NCI-H2171 (cell line): Measurements from ENCODE around the gene SHMT2.

Experiments
- DNase-seq: peaks from one replicate; lab custom pipeline; 2025; lab: John Stamatoyannopoulos, UW

SHMT2 gene

DNA sequence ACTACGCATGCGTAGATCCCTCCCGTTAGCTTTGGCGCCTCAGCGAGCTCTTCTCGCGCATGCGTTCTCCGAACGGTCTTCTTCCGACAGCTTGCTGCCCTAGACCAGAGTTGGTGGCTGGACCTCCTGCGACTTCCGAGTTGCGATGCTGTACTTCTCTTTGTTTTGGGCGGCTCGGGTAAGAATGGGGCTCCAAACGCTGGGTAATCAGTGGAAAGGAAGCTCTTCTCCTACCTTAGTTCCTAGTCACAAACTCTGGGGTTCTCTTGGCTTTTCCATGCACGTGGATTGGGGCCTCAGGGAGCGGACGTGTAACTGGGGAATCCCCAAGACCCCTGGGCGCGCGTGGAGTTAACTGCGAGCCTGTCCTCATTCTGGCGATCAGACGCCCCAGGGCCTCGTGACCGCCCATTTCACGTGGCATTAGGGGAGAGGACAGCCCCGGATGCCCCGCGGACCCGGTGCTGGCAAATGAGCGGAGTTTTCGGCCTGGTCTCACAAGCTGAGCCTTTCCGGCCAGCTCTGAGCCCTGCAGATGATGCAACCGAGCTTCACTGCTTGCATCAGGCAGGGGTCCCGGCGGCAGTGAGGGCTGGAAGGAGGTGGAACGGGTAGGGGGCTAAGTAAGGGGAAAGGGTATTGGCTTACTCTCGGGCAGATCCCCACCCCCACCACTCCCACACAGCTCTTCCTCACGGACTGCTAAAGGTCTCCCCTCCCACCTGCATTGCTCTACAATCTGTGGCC is at the start of gene SHMT2:
Gene SHMT2 (plus strand): TSS at position 78 of the 747 bp plus-strand sequence. CDS start 68 bp downstream, at position 146.
- peak; percentile 82 for DNase-seq

DNA sequence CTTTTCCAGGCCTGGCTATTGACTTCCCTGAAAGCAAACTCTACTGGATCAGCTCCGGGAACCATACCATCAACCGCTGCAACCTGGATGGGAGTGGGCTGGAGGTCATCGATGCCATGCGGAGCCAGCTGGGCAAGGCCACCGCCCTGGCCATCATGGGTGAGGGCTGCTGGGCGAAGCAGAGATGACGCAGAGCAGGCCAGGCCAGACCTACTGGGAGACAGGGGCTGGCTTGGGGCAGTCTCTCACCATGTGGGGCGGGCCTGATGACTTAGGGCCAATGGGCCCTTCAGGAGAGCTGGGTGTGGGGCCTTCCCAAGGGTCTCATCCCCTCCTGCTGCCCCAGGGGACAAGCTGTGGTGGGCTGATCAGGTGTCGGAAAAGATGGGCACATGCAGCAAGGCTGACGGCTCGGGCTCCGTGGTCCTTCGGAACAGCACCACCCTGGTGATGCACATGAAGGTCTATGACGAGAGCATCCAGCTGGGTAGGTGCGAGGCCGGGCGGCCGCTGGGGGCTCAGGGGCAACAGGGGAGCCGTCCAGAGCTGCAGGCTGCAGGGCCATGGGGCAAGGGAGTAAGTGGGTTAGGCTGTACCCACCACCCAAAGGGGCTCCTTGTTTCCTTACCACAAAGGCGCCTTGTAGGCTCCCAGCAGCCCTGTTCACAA is 49.1 kb upstream of the SHMT2 start:
- DNase-seq, result no peak

GRCh38 chr12:57181072-57181471 is 48.4 kb upstream of the SHMT2 start:
- no peak for DNase-seq

GRCh38 chr12:57181561-57182155 is 47.9 kb upstream of the SHMT2 start:
- DNase-seq, result no peak

- peak; percentile 6 for DNase-seq
These were observed 46.5 kb upstream of the SHMT2 start for GRCh38 chr12:57182918-57183575.

DNA sequence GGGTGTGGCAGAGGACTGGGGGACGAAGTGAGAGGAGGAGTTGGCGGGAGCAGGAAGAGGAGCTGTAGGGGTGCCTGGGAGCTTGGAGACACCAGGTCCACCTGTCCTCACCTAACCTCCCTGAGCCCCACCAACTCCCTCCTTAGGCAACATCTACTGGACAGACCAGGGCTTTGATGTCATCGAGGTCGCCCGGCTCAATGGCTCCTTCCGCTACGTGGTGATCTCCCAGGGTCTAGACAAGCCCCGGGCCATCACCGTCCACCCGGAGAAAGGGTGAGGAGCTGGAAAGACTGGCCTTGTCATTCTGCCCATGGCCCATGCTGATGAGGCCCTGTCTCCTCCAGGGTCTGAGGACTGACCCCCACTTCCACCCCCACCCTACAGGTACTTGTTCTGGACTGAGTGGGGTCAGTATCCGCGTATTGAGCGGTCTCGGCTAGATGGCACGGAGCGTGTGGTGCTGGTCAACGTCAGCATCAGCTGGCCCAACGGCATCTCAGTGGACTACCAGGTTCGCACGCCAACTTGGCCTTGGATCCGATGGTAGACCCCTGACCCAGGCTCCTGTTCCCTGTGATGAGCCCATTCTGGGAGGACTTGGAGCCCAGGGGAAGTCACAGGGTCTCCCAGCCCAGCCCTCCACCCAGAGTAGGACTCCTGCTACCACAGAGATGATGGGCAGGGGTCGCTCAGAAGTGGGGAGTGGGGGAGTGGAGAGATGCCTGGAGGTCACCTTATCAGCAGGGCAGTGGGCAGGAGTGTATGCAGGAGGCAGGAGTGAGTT is 45.4 kb upstream of the SHMT2 start:
- no peak for DNase-seq

- DNase-seq, result no peak
These were observed 44.1 kb upstream of the SHMT2 start for GRCh38 chr12:57185403-57185802.

GRCh38 chr12:57185906-57186508 is 43.5 kb upstream of the SHMT2 start:
- DNase-seq, result no peak

DNA sequence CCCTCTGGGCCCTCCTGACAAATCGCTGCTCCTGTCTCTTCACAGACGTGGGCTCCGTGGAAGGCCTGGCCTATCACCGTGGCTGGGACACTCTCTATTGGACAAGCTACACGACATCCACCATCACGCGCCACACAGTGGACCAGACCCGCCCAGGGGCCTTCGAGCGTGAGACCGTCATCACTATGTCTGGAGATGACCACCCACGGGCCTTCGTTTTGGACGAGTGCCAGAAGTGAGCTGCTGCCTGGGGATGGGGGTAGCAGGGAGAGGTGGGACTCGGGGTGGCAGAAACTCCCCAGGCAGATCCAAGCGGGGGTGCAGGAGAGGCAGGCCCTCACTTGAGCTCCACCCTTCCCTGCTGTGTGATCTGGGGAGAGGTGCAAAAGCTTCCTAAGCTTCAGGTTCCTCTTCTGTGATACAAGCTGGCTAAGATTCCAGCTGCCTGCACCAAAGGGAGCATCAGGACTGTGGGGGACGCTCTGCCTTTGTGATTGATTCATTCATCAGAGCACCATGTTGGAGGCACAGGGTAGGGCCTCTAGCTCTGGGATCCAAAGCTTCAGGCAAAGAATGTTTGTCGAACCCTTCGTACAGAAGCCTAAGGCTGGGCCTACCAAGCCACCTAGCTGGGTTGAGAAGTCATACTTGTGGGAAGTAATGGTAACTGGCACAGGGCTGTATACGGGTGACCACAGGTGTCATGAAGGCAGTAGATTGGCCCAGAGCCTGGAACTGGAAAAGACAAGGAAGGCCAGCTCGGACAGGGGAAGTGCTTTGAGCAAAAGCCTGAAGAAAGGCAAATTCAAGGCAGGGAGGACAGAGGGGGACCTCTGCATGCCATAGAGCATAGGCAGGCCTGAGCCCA is 42.1 kb upstream of the SHMT2 start:
- DNase-seq, result no peak

DNA sequence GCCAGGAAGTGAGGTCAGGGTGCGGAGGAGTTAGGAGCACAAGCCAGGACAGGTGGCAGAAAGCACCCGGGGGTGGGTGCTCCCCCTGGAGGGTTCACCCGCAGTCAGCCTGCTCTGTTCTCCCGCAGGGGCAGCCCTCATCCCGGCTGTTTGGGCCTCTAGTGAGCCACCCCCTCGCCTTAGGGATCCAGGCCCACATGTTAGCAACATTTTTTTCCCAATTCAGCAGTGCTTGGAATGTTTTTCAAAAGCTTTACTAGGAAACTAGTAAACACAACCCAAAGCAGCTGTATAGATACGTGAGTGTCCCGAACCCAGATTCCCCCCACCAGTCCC is 41.5 kb upstream of the SHMT2 start:
- no peak for DNase-seq

DNA sequence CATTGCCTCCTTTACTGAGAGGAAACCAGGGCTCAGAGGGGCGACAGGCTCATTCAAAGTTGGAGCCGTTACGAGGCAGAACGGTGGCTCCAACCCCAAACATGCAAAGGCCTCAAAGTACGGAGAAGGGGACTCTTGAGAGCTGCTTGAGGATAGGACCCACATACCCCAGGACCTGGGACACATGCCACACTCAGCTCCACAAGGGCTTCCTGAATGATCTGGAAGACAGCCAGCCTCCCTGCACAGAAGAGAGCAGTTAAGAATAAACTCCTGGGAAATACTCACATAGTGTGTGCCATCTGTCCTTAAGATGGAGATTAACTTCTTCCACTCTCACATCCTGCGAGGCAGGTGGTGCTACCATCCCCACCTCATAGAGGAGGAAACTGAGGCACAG is 39.5 kb upstream of the SHMT2 start:
- peak; percentile 75 for DNase-seq

DNA sequence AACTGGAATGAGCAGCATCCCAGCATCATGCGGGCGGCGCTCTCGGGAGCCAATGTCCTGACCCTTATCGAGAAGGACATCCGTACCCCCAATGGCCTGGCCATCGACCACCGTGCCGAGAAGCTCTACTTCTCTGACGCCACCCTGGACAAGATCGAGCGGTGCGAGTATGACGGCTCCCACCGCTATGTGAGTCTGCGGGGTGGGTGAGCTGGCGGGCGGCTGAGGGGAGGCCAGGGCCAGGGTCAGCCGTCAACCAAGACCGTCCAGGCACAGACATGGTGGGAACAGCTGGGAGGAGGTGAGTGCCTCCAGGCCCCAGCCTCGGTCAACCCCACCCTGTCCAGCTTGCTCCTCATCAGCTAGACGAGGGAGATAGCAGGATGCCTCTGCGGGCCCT is 38.7 kb upstream of the SHMT2 start:
- DNase-seq, result no peak

DNA sequence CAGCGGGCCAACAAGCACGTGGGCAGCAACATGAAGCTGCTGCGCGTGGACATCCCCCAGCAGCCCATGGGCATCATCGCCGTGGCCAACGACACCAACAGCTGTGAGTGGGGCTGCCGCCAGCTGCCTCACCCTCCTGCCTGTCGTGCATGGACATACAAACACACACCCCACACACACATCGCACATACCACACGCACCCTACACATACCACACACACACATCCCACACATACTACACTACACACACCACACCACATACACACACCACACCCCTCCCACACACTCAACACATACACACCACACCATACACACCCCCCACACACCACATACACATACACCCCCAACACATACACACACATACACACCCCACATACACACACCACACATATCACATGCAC is 38.1 kb upstream of the SHMT2 start:
- DNase-seq, result no peak

GRCh38 chr12:57192920-57193319 is 36.6 kb upstream of the SHMT2 start:
- DNase-seq, result no peak

DNA sequence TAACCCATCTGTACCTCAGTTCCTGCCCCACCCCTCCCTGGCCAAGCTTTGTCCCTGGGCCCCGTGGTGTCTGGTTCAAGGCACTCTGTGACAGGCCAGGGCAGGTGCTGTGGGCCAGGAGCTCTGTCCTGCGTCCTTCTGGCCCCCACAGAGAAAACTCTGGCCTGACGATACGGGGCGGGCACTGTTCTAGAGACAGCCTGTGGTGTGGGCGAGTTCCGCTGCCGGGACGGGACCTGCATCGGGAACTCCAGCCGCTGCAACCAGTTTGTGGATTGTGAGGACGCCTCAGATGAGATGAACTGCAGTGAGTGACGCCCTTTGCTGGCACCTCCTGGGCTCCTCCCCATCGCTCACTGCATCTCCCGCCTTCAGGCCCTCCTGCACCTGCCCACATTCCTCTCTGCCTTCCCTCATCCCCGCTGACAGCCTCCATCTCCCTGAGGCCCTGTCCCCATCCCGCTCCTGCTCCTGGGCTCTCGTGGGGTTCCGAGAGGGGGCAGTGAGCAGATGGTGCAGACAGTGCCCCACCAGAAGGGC is 35.7 kb upstream of the SHMT2 start:
- peak; percentile 17 for DNase-seq

GRCh38 chr12:57194253-57194652 is 35.3 kb upstream of the SHMT2 start:
- DNase-seq, result no peak

GRCh38 chr12:57195186-57195585 is 34.3 kb upstream of the SHMT2 start:
- no peak for DNase-seq

DNA sequence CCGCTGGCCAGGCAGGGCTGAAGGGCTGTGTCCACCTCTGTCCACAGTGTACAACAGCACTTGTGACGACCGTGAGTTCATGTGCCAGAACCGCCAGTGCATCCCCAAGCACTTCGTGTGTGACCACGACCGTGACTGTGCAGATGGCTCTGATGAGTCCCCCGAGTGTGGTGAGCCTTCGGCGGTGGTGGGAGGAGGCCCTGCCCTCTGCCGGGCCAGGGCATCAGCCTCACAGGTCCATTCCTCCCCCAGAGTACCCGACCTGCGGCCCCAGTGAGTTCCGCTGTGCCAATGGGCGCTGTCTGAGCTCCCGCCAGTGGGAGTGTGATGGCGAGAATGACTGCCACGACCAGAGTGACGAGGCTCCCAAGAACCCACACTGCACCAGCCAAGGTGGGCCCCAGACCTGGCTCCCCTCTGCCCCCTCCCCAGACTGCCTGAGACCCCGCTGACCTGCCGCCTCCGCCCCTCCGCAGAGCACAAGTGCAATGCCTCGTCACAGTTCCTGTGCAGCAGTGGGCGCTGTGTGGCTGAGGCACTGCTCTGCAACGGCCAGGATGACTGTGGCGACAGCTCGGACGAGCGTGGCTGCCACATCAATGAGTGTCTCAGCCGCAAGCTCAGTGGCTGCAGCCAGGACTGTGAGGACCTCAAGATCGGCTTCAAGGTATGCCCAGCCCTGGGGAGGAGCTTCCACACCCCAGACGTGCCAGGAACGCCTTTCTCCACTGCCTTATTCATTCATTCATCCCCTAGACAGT is 33.7 kb upstream of the SHMT2 start:
- DNase-seq, result no peak

DNA sequence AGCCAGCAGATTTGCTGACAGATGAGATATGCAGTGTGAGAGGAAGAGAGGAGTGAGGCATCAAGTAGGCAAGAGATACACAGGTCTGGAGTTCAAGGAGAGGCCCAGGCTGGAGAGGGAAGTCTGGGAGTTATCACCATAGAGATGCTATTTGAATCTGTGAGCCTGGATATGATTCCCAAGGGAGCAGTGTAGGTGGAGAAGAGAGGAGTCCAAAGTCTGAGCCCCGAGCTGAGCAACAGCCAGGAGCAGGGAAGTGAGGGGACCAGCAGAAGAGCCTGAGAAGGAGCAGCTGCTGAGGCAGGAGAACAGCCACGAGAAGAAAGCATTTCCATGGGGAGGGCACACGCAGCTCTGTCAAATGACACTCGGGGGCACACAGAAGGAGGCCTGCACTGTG is 33.1 kb upstream of the SHMT2 start:
- no peak for DNase-seq

- DNase-seq, result no peak
These were observed 32.6 kb upstream of the SHMT2 start for GRCh38 chr12:57196956-57197355.
